ENCODE data around the gene ANKRD39. TPM values are rescaled to one million over a fixed set of nuclear protein-coding genes. Genes with fewer than 3 reads are reported as not detected.
"Not testable (repeated sequence)": the region's sequence is repeated elsewhere in the genome, so short reads cannot be mapped to it uniquely, and the experiment has no call there.

The ANKRD39 gene
- total RNA-seq, 1 donor from 2014 or later, result 9.4 TPM

- Histone ChIP-seq H3K4me1 (peaks cover 8% of the 10 kb centered on the region), H3K9me3 (no peaks in the 10 kb centered on the region), H3K27ac (peak overlapping the region; percentile 8), H3K27me3 (ENCODE audit: low read depth) (no peaks in the 10 kb centered on the region), H3K4me3 (no peak overlapping the region), H3K36me3 (peaks cover 27% of the 10 kb centered on the region)
- ATAC-seq (no peak), DNase-seq (no peak)
- intact Hi-C loops (cut with DNase I), result no loop called here
- no peak for TF ChIP-seq CTCF (IDR thresholded peaks at IDR 0.05)
These were observed 51.2 kb downstream of the ANKRD39 start for GRCh38 chr2:96806468-96807126.

GRCh38 chr2:96805946-96806345 lies 51.9 kb downstream of the ANKRD39 start:
- H3K9me3 ChIP-seq; intact Hi-C loops (cut with DNase I); ATAC-seq; H3K27ac ChIP-seq; H3K27me3 ChIP-seq (ENCODE audit: low read depth); DNase-seq; H3K4me3 ChIP-seq: not testable (repeated sequence)
- peaks cover 27% of the 10 kb centered on the region for H3K36me3 ChIP-seq
- peaks cover 11% of the 10 kb centered on the region for H3K4me1 ChIP-seq

DNA sequence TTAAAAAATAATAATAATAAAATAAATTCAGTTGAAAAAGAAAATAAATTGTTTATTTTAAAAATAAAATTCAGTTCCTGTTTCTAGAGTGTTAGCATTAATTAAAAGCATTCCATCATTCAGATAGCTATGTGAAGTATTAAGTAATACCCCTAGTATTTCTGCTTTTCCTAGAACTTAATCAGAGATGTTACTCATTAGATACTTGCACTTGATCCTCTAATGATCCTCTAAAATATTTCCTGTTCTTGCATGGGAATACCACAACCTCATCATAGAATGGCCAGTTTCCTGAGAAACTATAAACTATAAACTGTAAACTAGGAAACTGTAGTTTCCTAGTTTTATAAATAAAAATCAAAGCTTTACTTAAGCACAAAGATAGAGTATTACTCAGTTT lies 52.8 kb downstream of the ANKRD39 start:
- TF ChIP-seq CTCF (IDR thresholded peaks at IDR 0.05), result no peak
- H3K9me3 ChIP-seq, result no peaks in the 10 kb centered on the region

DNA sequence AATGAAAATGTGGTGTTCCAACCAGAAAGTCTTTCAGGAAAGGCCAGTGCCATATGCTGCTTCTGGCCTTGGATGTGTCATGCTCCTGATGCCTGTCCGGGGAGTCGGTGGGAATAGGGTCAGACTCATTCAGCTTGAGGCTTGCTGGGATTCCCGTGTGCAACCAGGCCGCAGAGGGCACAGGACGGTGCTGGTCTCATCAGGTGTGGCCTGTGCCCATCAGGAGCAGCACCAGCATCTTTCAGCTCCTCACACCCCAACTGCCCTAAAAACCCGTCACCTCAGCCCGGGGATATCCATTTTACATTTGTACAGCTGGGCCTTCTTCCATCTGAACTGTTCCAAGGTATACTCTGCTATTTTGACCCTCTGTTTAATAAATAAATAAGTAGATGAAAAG lies 55.1 kb downstream of the ANKRD39 start:
- Histone ChIP-seq H3K36me3 (peaks cover 31% of the 10 kb centered on the region), H3K27me3 (ENCODE audit: low read depth) (no peaks in the 10 kb centered on the region), H3K9me3 (no peaks in the 10 kb centered on the region), H3K27ac (no peak overlapping the region), H3K4me1 (peaks cover 16% of the 10 kb centered on the region), H3K4me3 (no peak overlapping the region)
- intact Hi-C loops (cut with DNase I), result no loop called here
- no peak for ATAC-seq
- DNase-seq, result peak; percentile 33
- TF ChIP-seq CTCF (IDR thresholded peaks at IDR 0.05), result no peak

More for the DNA sequence above, 52.8 kb downstream of the ANKRD39 start:
- peaks cover 16% of the 10 kb centered on the region for H3K4me1 ChIP-seq
- no peak for DNase-seq
- no peak for ATAC-seq
- H3K27me3 ChIP-seq (ENCODE audit: low read depth), result no peaks in the 10 kb centered on the region
- H3K4me3 ChIP-seq, result no peak overlapping the region
- intact Hi-C loops (cut with DNase I), result no loop called here
- no peak overlapping the region for H3K27ac ChIP-seq
- peaks cover 23% of the 10 kb centered on the region for H3K36me3 ChIP-seq

GRCh38 chr2:96801786-96802595 lies 55.8 kb downstream of the ANKRD39 start:
- peak; percentile 73 for DNase-seq

More at GRCh38 chr2:96801786-96802595, 55.8 kb downstream of the ANKRD39 start:
- peaks cover 16% of the 10 kb centered on the region for H3K4me1 ChIP-seq
- ATAC-seq, result peak; percentile 45 to 64
- TF ChIP-seq CTCF (IDR thresholded peaks at IDR 0.05), result no peak
- no peak overlapping the region for H3K4me3 ChIP-seq
- H3K27me3 ChIP-seq (ENCODE audit: low read depth), result no peaks in the 10 kb centered on the region
- peaks cover 38% of the 10 kb centered on the region for H3K36me3 ChIP-seq
- intact Hi-C loops (cut with DNase I), result no loop called here
- no peaks in the 10 kb centered on the region for H3K9me3 ChIP-seq
- no peak overlapping the region for H3K27ac ChIP-seq

All from lower lobe of right lung (tissue), 2 donors.